PC-3 (cell line): Measurements from ENCODE around the gene SPNS3. TPM values are rescaled to one million over a fixed set of nuclear protein-coding genes. Genes with fewer than 3 reads are reported as not detected.

Experiments
- ATAC-seq: fragments of 200-7000 bp; cut with Tn5 transposase; 2 replicates; pipeline ENCODE4 v1.9.1; 2020; ENCODE audit warnings: mild to moderate bottlenecking, moderate library complexity
- Bru-seq: library from RNA; stranded (reverse); fragments of 400-500 nt; gene quantifications from one replicate; lab custom pipeline; 2021; lab: Mats Ljungman, UMichigan
- BruChase-seq, 2 experiments: library from RNA; stranded (reverse); fragments of 400-500 nt; gene quantifications; one replicate each; lab custom pipeline; 2021; lab: Mats Ljungman, UMichigan
- BruUV-seq: library from RNA; stranded (reverse); fragments of 400-500 nt; replicated peaks from 2 replicates; lab custom pipeline; 2021; lab: Mats Ljungman, UMichigan
- CTCF ChIA-PET: fragments of 300-600 bp; sonication (Branson Sonifier 250); formaldehyde crosslinking; loops from one replicate; lab custom pipeline; 2022; ENCODE audit warnings: antibody characterized with exemption; lab: Charles Lee
- POLR2A ChIA-PET: fragments of 300-600 bp; sonication (Branson Sonifier 250); formaldehyde crosslinking; loops from one replicate; lab custom pipeline; 2022; ENCODE audit warnings: antibody characterized with exemption; ENCODE audit not compliant: unreplicated experiment; lab: Charles Lee
- DNase-seq: peaks from one replicate; pipeline ENCODE4 v3.0.0-alpha.2; 2015
- H2AFZ ChIP-seq: fragments of 300-600 bp; sonication (generic); 2 replicates; pipeline ENCODE4 v1.6.0; 2016; ENCODE audit warnings: antibody characterized with exemption, low read length
- H3F3A ChIP-seq: fragments of 300-600 bp; sonication (generic); one replicate; pipeline ENCODE4 v1.6.0; 2017; ENCODE audit warnings: antibody characterized with exemption, low read length, control low read depth, mild to moderate bottlenecking; ENCODE audit not compliant: unreplicated experiment
- H3K27ac ChIP-seq: fragments of 300-600 bp; sonication (generic); 2 replicates; pipeline ENCODE4 v1.5.1; 2016; ENCODE audit warnings: mild to moderate bottlenecking, low read length
- H3K27me3 ChIP-seq: fragments of 300-600 bp; sonication (generic); 2 replicates; pipeline ENCODE4 v1.6.1; 2016; ENCODE audit warnings: low read length, mixed read lengths
- H3K36me3 ChIP-seq: fragments of 300-600 bp; sonication (generic); 2 replicates; pipeline ENCODE4 v1.6.1; 2016; ENCODE audit warnings: low read depth, mixed run types, low read length, mixed read lengths
- H3K4me1 ChIP-seq: fragments of 300-600 bp; sonication (generic); 2 replicates; pipeline ENCODE4 v1.5.1; 2016; ENCODE audit warnings: low read length; ENCODE audit not compliant: insufficient read depth
- H3K4me2 ChIP-seq: fragments of 300-600 bp; sonication (generic); 2 replicates; pipeline ENCODE4 v1.6.0; 2016; ENCODE audit warnings: low read length
- H3K4me3 ChIP-seq: fragments of 300-600 bp; sonication (generic); 2 replicates; pipeline ENCODE4 v1.5.1; 2016; ENCODE audit warnings: mild to moderate bottlenecking, low read length, mixed read lengths
- H3K79me2 ChIP-seq: fragments of 300-600 bp; sonication (generic); 2 replicates; pipeline ENCODE4 v1.6.1; 2017; ENCODE audit warnings: low read length, mixed read lengths
- H3K9ac ChIP-seq: fragments of 300-600 bp; sonication (generic); 2 replicates; pipeline ENCODE4 v1.6.0; 2016; ENCODE audit warnings: mild to moderate bottlenecking, low read length
- H3K9me2 ChIP-seq: fragments of 300-600 bp; sonication (generic); replicated peaks from 2 replicates; pipeline ENCODE4 v1.6.1; 2016; ENCODE audit warnings: mixed run types, low read length, mixed read lengths
- H3K9me3 ChIP-seq: fragments of 300-600 bp; sonication (generic); 2 replicates; pipeline ENCODE4 v1.6.1; 2016; ENCODE audit warnings: low read length, mixed read lengths
- H4K20me1 ChIP-seq: fragments of 300-600 bp; sonication (generic); 2 replicates; pipeline ENCODE4 v1.6.1; 2016; ENCODE audit warnings: low read length, mixed read lengths
- EZH2 ChIP-seq: fragments of 300-600 bp; sonication (generic); IDR thresholded peaks from one replicate; pipeline ENCODE4 v1.6.1; 2017; ENCODE audit warnings: antibody characterized with exemption, mild to moderate bottlenecking, low read length; ENCODE audit not compliant: unreplicated experiment
- EZH2phosphoT487 ChIP-seq: fragments of 300-600 bp; sonication (generic); IDR thresholded peaks from 2 replicates; pipeline ENCODE4 v1.6.1; 2018; ENCODE audit warnings: mild to moderate bottlenecking, antibody characterized with exemption, low read length, borderline replicate concordance
- intact Hi-C: fragments of 100-400 bp; cut with micrococcal nuclease; formaldehyde crosslinking; loops from 2 replicates; pipeline ENCODE4 v1.9.0; 2023
- long read RNA-seq: library from polyadenylated mRNA; unstranded; transcript quantifications from one replicate; pipeline ENCODE4 v2.0.0, GENCODE V29; 2021; ENCODE audit not compliant: unreplicated experiment
- total RNA-seq: library from RNA; depleted of rRNA; stranded (reverse); fragments of >200 nt; gene quantifications from 2 replicates; pipeline ENCODE4 v1.2.3, GENCODE V29; 2014; rRNA removed
- TF ChIP-seq, protein P1 (sequence below): fragments of 300-600 bp; sonication (generic); conservative IDR thresholded peaks from 2 replicates; pipeline ENCODE4 v1.5.1; 2017; ENCODE audit warnings: antibody characterized with exemption, low read depth, mild to moderate bottlenecking, low read length

SPNS3 gene, protein sequence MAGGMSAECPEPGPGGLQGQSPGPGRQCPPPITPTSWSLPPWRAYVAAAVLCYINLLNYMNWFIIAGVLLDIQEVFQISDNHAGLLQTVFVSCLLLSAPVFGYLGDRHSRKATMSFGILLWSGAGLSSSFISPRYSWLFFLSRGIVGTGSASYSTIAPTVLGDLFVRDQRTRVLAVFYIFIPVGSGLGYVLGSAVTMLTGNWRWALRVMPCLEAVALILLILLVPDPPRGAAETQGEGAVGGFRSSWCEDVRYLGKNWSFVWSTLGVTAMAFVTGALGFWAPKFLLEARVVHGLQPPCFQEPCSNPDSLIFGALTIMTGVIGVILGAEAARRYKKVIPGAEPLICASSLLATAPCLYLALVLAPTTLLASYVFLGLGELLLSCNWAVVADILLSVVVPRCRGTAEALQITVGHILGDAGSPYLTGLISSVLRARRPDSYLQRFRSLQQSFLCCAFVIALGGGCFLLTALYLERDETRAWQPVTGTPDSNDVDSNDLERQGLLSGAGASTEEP
- total RNA-seq (0.69 and 2.6 TPM in 2 replicates), Bru-seq, nascent RNA (percentile 12 among the genes with signal in this experiment), BruChase-seq, experiment 1, labeled RNA remaining after a 6-hour chase (percentile 3 among the genes with signal in this experiment), BruChase-seq, experiment 2, labeled RNA remaining after a 2-hour chase (percentile 6 among the genes with signal in this experiment)
- long read RNA-seq, partial matches to known transcripts = 1 of 1 reads
- long read RNA-seq, other reads (novel, unspliced or antisense) = 0 of 1 reads

DNA sequence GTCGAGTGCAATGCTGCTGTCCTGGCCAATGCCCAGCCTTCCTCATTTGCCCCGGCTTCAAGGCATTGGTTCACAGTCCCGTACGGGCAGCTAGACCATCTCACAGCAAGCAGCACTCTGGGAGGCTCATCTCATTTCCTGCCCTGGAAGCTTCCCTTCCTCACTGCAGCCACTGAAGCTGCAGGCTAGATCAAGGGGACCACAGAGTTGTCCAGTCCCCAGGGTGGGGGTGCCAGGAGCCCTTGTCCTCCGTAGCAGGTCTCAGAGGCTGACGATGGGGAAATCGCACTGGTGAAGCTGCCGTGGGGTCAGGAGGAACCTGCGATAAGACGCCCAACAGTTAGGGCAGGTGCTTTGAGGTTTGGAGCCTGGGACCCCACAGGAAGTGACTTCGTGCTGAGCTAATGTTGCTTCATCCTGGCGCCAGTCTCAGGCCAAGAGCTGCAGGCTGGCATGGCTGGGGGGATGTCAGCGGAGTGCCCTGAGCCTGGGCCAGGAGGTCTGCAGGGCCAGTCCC is at the start of gene SPNS3:
Gene SPNS3, plus strand, starts transcription at position 426 of the 517 bp plus-strand sequence. Its CDS starts 28 bp downstream, at position 454.
- no peaks in the 10 kb centered on the region for H3K27me3 ChIP-seq

DNA sequence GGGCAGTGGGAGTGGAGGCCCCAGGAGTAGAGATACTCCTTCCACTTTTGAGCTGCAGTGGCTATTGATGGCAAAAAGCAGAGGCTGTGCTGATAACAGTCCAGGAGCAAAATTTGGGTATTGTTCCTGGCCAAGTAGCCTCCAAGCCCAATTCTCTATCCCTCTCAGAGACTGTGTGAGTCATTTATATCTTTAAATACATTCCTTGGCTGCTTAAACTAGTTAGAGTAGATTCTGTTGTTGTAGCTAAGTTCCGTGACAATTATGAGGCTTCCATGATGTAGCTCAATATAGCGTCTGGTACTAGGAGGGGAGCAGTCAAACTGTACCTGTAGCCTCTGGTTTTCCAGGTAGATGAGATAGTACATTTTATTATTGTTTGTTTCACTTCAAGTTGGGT is 47.3 kb upstream of the SPNS3 start:
- Histone ChIP-seq H3K9me3 (no peaks in the 10 kb centered on the region), H3K9ac (no peak overlapping the region), H3K4me1 (no peaks in the 10 kb centered on the region), H3K4me3 (no peak overlapping the region), H3F3A (no peaks in the 10 kb centered on the region), H3K9me2 (no peaks in the 10 kb centered on the region), H3K4me2 (no peak overlapping the region), H2AFZ (no peak overlapping the region), H3K79me2 (no peaks in the 10 kb centered on the region), H3K36me3 (no peaks in the 10 kb centered on the region), H3K27ac (no peak overlapping the region), H4K20me1 (no peaks in the 10 kb centered on the region), H3K27me3 (no peaks in the 10 kb centered on the region)
- TF ChIP-seq, protein P1, sequence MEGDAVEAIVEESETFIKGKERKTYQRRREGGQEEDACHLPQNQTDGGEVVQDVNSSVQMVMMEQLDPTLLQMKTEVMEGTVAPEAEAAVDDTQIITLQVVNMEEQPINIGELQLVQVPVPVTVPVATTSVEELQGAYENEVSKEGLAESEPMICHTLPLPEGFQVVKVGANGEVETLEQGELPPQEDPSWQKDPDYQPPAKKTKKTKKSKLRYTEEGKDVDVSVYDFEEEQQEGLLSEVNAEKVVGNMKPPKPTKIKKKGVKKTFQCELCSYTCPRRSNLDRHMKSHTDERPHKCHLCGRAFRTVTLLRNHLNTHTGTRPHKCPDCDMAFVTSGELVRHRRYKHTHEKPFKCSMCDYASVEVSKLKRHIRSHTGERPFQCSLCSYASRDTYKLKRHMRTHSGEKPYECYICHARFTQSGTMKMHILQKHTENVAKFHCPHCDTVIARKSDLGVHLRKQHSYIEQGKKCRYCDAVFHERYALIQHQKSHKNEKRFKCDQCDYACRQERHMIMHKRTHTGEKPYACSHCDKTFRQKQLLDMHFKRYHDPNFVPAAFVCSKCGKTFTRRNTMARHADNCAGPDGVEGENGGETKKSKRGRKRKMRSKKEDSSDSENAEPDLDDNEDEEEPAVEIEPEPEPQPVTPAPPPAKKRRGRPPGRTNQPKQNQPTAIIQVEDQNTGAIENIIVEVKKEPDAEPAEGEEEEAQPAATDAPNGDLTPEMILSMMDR = no peak
- TF ChIP-seq EZH2 = no peak
- TF ChIP-seq EZH2phosphoT487 = no peak
- CTCF ChIA-PET = no interaction called here
- DNase-seq (no peak), ATAC-seq (no peak)
- no TSS peak for BruUV-seq
- intact Hi-C loops = no loop called here
- POLR2A ChIA-PET = no interaction called here

More for the DNA sequence above, at the start of gene SPNS3:
- peak within 1 kb of the TSS; percentile 57; the same call in 1 of the 2 replicates for H2AFZ ChIP-seq
- no peaks in the 10 kb centered on the region for H3F3A ChIP-seq
- POLR2A ChIA-PET = no interaction called here
- no peak within 1 kb of the TSS for H3K4me3 ChIP-seq
- no peaks in the 10 kb centered on the region for H3K9me3 ChIP-seq
- H3K4me2 ChIP-seq = 0 out of 2 replicates have a peak within 1 kb of the TSS, but pooled peaks have one; percentile 16
- no peaks in the 10 kb centered on the region for H3K36me3 ChIP-seq
- peaks cover 6% of the 10 kb centered on the region; the same call in 1 of the 2 replicates for H3K4me1 ChIP-seq
- no peak within 1 kb of the TSS for H3K9ac ChIP-seq
- TF ChIP-seq, protein P1 = no peak
- TF ChIP-seq EZH2phosphoT487 (no peak), EZH2 (no peak)
- no peak within 1 kb of the TSS for H3K27ac ChIP-seq
- CTCF ChIA-PET = no interaction called here
- no peaks in the 10 kb centered on the region for H4K20me1 ChIP-seq
- DNase-seq (no peak), ATAC-seq (no peak)
- BruUV-seq = no TSS peak
- no peaks in the 10 kb centered on the region for H3K9me2 ChIP-seq
- H3K79me2 ChIP-seq = no peaks in the 10 kb centered on the region
- intact Hi-C loops = no loop called here
